BJ (cell line): ENCODE results near the gene KCNH3. TPM values are rescaled to one million over a fixed set of nuclear protein-coding genes. Genes with fewer than 3 reads are reported as not detected.
A peak's percentile ranks its signal among the peaks of the same experiment; 100 is the strongest.

Experiments
- CTCF ChIA-PET: fragments of 350-600 bp; formaldehyde crosslinking; extraction: SDS; loops from one replicate; lab custom pipeline; 2021; ENCODE audit warnings: antibody characterized with exemption, inconsistent platforms; lab: Yijun Ruan, JAX
- POLR2A ChIA-PET: fragments of 300-600 bp; sonication (Branson Sonifier 250); formaldehyde crosslinking; extraction: SDS; loops from one replicate; lab custom pipeline; 2021; ENCODE audit warnings: antibody characterized with exemption; lab: Charles Lee
- DNase-seq: peaks from one replicate; pipeline ENCODE4 v3.0.0-alpha.2; 2011; ENCODE audit warnings: low read depth
- H3K27me3 ChIP-seq: 2 replicates; pipeline ENCODE4 v1.6.0; 2011; ENCODE audit warnings: low read length; ENCODE audit not compliant: control insufficient read depth, insufficient read depth
- H3K36me3 ChIP-seq: 2 replicates; pipeline ENCODE4 v1.5.1; 2011; ENCODE audit warnings: low read length; ENCODE audit not compliant: control insufficient read depth, insufficient read depth
- H3K4me3 ChIP-seq: 2 replicates; pipeline ENCODE4 v1.5.1; 2011; ENCODE audit warnings: low read depth, mild to moderate bottlenecking, control low read depth, low read length
- polyA plus RNA-seq: library from polyadenylated mRNA; depleted of rRNA; stranded (reverse); fragments of >200 nt; gene quantifications from 2 replicates; pipeline ENCODE4 v1.2.3, GENCODE V29; 2011
- TF ChIP-seq, protein P1 (sequence below): IDR thresholded peaks from 2 replicates; pipeline ENCODE4 v1.5.1; 2011; ENCODE audit warnings: low read depth, mild to moderate bottlenecking, control low read depth, inconsistent platforms, low read length, moderate library complexity; ENCODE audit not compliant: insufficient read depth

Gene KCNH3
- polyA plus RNA-seq, 1 experiment = 0.02 TPM

GRCh38 chr12:49515266-49515665 lies 23.6 kb upstream of the KCNH3 start:
- Histone ChIP-seq H3K27me3 (no peaks in the 10 kb centered on the region), H3K4me3 (no peak overlapping the region), H3K36me3 (0 out of 2 replicates have a peak, but pooled peaks cover 1% of the 10 kb centered on the region)
- TF ChIP-seq, protein P1, sequence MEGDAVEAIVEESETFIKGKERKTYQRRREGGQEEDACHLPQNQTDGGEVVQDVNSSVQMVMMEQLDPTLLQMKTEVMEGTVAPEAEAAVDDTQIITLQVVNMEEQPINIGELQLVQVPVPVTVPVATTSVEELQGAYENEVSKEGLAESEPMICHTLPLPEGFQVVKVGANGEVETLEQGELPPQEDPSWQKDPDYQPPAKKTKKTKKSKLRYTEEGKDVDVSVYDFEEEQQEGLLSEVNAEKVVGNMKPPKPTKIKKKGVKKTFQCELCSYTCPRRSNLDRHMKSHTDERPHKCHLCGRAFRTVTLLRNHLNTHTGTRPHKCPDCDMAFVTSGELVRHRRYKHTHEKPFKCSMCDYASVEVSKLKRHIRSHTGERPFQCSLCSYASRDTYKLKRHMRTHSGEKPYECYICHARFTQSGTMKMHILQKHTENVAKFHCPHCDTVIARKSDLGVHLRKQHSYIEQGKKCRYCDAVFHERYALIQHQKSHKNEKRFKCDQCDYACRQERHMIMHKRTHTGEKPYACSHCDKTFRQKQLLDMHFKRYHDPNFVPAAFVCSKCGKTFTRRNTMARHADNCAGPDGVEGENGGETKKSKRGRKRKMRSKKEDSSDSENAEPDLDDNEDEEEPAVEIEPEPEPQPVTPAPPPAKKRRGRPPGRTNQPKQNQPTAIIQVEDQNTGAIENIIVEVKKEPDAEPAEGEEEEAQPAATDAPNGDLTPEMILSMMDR = no peak
- CTCF ChIA-PET = interaction anchor here (1.0 to 16.4 kb wide), 14 partner anchors 11 to 227 kb away, joined by 3 to 315 read pairs (median 14); partner anchors contain the start of genes C1QL4, DNAJC22 and SPATS2
- peak; percentile 13 for DNase-seq
- POLR2A ChIA-PET = interaction anchor here (0.5 to 0.6 kb wide), 2 partner anchors 50 to 1968 kb away, joined by 3 to 5 read pairs; no protein-coding TSS in a partner anchor

GRCh38 chr12:49518914-49519573 lies 19.8 kb upstream of the KCNH3 start:
- no peaks in the 10 kb centered on the region for H3K27me3 ChIP-seq
- CTCF ChIA-PET = interaction anchor here (1.9 to 16.4 kb wide), 2 partner anchors 161 to 187 kb away, joined by 5 to 315 read pairs; no protein-coding TSS in a partner anchor
- H3K4me3 ChIP-seq = no peak overlapping the region
- POLR2A ChIA-PET = no interaction called here
- peaks cover 3% of the 10 kb centered on the region; the same call in 1 of the 2 replicates for H3K36me3 ChIP-seq
- TF ChIP-seq, protein P1 = no peak
- DNase-seq = no peak

DNA sequence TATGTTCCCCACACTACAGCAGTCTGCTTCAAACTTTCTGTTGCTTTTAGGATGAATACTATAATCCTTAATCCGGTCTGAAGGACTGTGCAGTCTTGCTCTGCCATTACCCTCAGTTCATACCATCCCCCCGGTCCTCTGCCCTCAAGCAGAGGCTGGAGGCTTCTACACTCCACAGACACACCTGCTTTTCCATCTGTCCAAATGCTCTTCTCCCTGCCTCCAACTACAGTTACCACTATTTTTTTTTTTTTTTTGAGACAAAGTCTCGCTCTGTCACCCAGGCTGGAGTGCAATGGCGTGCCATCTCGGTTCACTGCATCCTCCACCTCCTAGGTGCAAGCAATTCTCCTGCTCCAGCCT lies 19.3 kb upstream of the KCNH3 start:
- Histone ChIP-seq H3K27me3 (no peaks in the 10 kb centered on the region), H3K36me3 (peaks cover 3% of the 10 kb centered on the region; the same call in 1 of the 2 replicates), H3K4me3 (no peak overlapping the region)
- CTCF ChIA-PET = interaction anchor here (1.9 to 16.4 kb wide), 2 partner anchors 161 to 188 kb away, joined by 5 to 315 read pairs; no protein-coding TSS in a partner anchor
- TF ChIP-seq, protein P1 = no peak
- DNase-seq = no peak
- POLR2A ChIA-PET = no interaction called here

DNA sequence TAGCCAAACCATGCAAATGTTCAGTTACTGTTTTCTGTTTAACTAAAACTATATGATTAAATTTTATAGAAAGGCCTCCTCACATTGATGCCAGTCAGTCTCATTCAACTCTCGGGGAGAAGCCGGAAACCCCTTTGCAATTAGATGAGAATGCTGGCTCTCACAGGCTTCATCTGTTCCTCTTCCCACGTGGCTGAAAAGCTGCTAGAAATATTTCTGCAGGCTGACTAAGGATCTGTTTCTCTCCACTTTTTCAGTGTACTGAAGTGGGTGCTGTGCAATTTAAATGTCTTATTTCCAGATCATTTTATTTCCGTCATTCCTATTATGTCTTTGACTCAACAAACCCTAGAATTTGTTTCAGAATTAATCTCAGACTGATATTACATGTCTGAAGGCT lies 17.4 kb upstream of the KCNH3 start:
- ChIA-PET POLR2A (no interaction called here), CTCF (interaction anchor here (1.0 to 16.4 kb wide), 2 partner anchors 163 to 174 kb away, joined by 3 to 315 read pairs; no protein-coding TSS in a partner anchor)
- peaks cover 9% of the 10 kb centered on the region for H3K36me3 ChIP-seq
- H3K4me3 ChIP-seq = no peak overlapping the region
- H3K27me3 ChIP-seq = no peaks in the 10 kb centered on the region
- TF ChIP-seq, protein P1 = no peak
- no peak for DNase-seq

- Histone ChIP-seq H3K36me3 (peaks cover 8% of the 10 kb centered on the region), H3K27me3 (no peaks in the 10 kb centered on the region), H3K4me3 (no peak overlapping the region)
- TF ChIP-seq, protein P1 = no peak
- CTCF ChIA-PET = interaction anchor here (0.8 to 1.9 kb wide), 5 partner anchors 11 to 177 kb away, joined by 3 to 7 read pairs (median 6); partner anchors contain the start of gene DNAJC22
- DNase-seq = no peak
- POLR2A ChIA-PET = no interaction called here
Measured at GRCh38 chr12:49524660-49525324, 14.0 kb upstream of the KCNH3 start.
